ENCODE data around the gene TRAPPC10.

The TRAPPC10 gene

GRCh38 chr21:44038063-44038462 is 26.0 kb downstream of the TRAPPC10 start:
- no peak for DNase-seq

- DNase-seq: no peak
Measured at GRCh38 chr21:44039828-44040227, 27.7 kb downstream of the TRAPPC10 start.

GRCh38 chr21:44043613-44044012 is 31.5 kb downstream of the TRAPPC10 start:
- DNase-seq: no peak

- no peak for DNase-seq
Measured at GRCh38 chr21:44046734-44047133, 34.6 kb downstream of the TRAPPC10 start.

- no peak for DNase-seq
Measured at GRCh38 chr21:44047996-44048560, 36.0 kb downstream of the TRAPPC10 start.

- no peak for DNase-seq
Measured at GRCh38 chr21:44049182-44049581, 37.1 kb downstream of the TRAPPC10 start.

GRCh38 chr21:44049606-44050005 is 37.5 kb downstream of the TRAPPC10 start:
- no peak for DNase-seq

GRCh38 chr21:44050276-44050675 is 38.2 kb downstream of the TRAPPC10 start:
- DNase-seq: no peak

GRCh38 chr21:44051462-44051941 is 39.4 kb downstream of the TRAPPC10 start:
- no peak for DNase-seq

- no peak for DNase-seq
Measured at GRCh38 chr21:44052071-44052829, 40.1 kb downstream of the TRAPPC10 start.

GRCh38 chr21:44052830-44053226 is 40.7 kb downstream of the TRAPPC10 start:
- DNase-seq: no peak

- DNase-seq: no peak
Measured at GRCh38 chr21:44053567-44053966, 41.5 kb downstream of the TRAPPC10 start.

- no peak for DNase-seq
Measured at GRCh38 chr21:44054710-44055109, 42.6 kb downstream of the TRAPPC10 start.

- DNase-seq: no peak
Measured at GRCh38 chr21:44057055-44057454, 44.9 kb downstream of the TRAPPC10 start.

GRCh38 chr21:44057960-44058651 is 46.0 kb downstream of the TRAPPC10 start:
- DNase-seq: no peak

- no peak for DNase-seq
Measured at GRCh38 chr21:44058652-44058964, 46.5 kb downstream of the TRAPPC10 start.

GRCh38 chr21:44058981-44059380 is 46.9 kb downstream of the TRAPPC10 start:
- DNase-seq: no peak

- DNase-seq: no peak
Measured at GRCh38 chr21:44059710-44060109, 47.6 kb downstream of the TRAPPC10 start.

- no peak for DNase-seq
Measured at GRCh38 chr21:44062380-44062779, 50.3 kb downstream of the TRAPPC10 start.

- no peak for DNase-seq
Measured at GRCh38 chr21:44063151-44063912, 51.2 kb downstream of the TRAPPC10 start.

GRCh38 chr21:44064852-44065403 is 52.8 kb downstream of the TRAPPC10 start:
- no peak for DNase-seq

GRCh38 chr21:44065428-44065827 is 53.3 kb downstream of the TRAPPC10 start:
- DNase-seq: peak; percentile 70

GRCh38 chr21:44066116-44066515 is 54.0 kb downstream of the TRAPPC10 start:
- no peak for DNase-seq

Measured in suppressor macrophage treated with lipopolysaccharide for 4 hours (primary cell).